GM18508 (cell line): ENCODE measurements around the gene GALNTL6.
"Not testable (repeated sequence)": the region's sequence is repeated elsewhere in the genome, so short reads cannot be mapped to it uniquely, and the experiment has no call there.

ENCODE experiments used
- ATAC-seq: cut with Tn5 transposase; IDR thresholded peaks from one replicate; pipeline ENCODE4 v1.9.1; 2021; ENCODE audit warnings: moderate number of reproducible peaks; ENCODE audit not compliant: insufficient read depth, unreplicated experiment

The GALNTL6 gene

GRCh38 chr4:172881645-172882044 is 1068.4 kb downstream of the GALNTL6 start:
- no peak for ATAC-seq

GRCh38 chr4:172887358-172887757 is 1074.2 kb downstream of the GALNTL6 start:
- ATAC-seq, result not testable (repeated sequence)

GRCh38 chr4:172887959-172888358 is 1074.8 kb downstream of the GALNTL6 start:
- no peak for ATAC-seq

- peak; percentile 82 for ATAC-seq
These were observed 1079.1 kb downstream of the GALNTL6 start for GRCh38 chr4:172892300-172892699.

GRCh38 chr4:172895699-172896098 is 1082.5 kb downstream of the GALNTL6 start:
- ATAC-seq, result no peak

- no peak for ATAC-seq
These were observed 1083.8 kb downstream of the GALNTL6 start for GRCh38 chr4:172897046-172897445.

GRCh38 chr4:172898715-172899114 is 1085.5 kb downstream of the GALNTL6 start:
- ATAC-seq, result no peak

GRCh38 chr4:172899861-172900260 is 1086.7 kb downstream of the GALNTL6 start:
- no peak for ATAC-seq

GRCh38 chr4:172900900-172901299 is 1087.7 kb downstream of the GALNTL6 start:
- no peak for ATAC-seq

- ATAC-seq, result not testable (repeated sequence)
These were observed 1099.3 kb downstream of the GALNTL6 start for GRCh38 chr4:172912468-172912867.

GRCh38 chr4:172917403-172917802 is 1104.2 kb downstream of the GALNTL6 start:
- ATAC-seq, result not testable (repeated sequence)

- ATAC-seq, result no peak
These were observed 1106.1 kb downstream of the GALNTL6 start for GRCh38 chr4:172919269-172919668.

- no peak for ATAC-seq
These were observed 1114.1 kb downstream of the GALNTL6 start for GRCh38 chr4:172927096-172927814.

- ATAC-seq, result no peak
These were observed 1115.1 kb downstream of the GALNTL6 start for GRCh38 chr4:172928347-172928746.

- no peak for ATAC-seq
These were observed 1125.0 kb downstream of the GALNTL6 start for GRCh38 chr4:172938072-172938829.

GRCh38 chr4:172938870-172939269 is 1125.7 kb downstream of the GALNTL6 start:
- ATAC-seq, result no peak

GRCh38 chr4:172942840-172943239 is 1129.6 kb downstream of the GALNTL6 start:
- no peak for ATAC-seq

- ATAC-seq, result no peak
These were observed 1132.4 kb downstream of the GALNTL6 start for GRCh38 chr4:172945611-172946010.

GRCh38 chr4:172946503-172946902 is 1133.3 kb downstream of the GALNTL6 start:
- ATAC-seq, result no peak

- no peak for ATAC-seq
These were observed 1134.4 kb downstream of the GALNTL6 start for GRCh38 chr4:172947594-172947993.

GRCh38 chr4:172950990-172951389 is 1137.8 kb downstream of the GALNTL6 start:
- no peak for ATAC-seq
